22Rv1 (cell line): Measurements from ENCODE around the gene MAGI1.

Experiments used
- ZFX ChIP-seq: fragments of 450-650 bp; IDR thresholded peaks from 2 replicates; pipeline ENCODE4 v1.6.1; 2017; ENCODE audit warnings: antibody characterized with exemption, borderline replicate concordance
- TF ChIP-seq, protein P1 (sequence below): fragments of 450-650 bp; IDR thresholded peaks from 2 replicates; pipeline ENCODE4 v1.5.1; 2017; ENCODE audit warnings: mild to moderate bottlenecking

DNA sequence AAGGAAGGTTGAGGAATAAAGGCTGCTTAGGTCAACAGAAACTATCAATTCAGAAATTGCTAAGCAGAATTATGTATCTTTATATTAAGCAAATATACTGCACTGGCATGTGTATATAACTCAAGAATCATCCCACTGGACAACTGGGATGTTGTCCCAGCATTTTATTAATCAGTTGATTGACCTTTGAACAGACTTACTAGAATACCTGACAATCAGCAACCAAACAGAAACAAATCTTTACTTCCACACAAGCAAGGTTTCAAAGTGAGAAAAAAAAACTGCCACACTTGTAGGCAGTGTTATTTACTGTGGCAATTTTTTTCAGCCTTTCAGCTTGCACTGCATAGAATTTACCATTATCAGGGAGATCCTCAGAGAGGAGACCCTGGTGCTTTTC lies 218.8 kb downstream of the MAGI1 start:
- TF ChIP-seq, protein P1, sequence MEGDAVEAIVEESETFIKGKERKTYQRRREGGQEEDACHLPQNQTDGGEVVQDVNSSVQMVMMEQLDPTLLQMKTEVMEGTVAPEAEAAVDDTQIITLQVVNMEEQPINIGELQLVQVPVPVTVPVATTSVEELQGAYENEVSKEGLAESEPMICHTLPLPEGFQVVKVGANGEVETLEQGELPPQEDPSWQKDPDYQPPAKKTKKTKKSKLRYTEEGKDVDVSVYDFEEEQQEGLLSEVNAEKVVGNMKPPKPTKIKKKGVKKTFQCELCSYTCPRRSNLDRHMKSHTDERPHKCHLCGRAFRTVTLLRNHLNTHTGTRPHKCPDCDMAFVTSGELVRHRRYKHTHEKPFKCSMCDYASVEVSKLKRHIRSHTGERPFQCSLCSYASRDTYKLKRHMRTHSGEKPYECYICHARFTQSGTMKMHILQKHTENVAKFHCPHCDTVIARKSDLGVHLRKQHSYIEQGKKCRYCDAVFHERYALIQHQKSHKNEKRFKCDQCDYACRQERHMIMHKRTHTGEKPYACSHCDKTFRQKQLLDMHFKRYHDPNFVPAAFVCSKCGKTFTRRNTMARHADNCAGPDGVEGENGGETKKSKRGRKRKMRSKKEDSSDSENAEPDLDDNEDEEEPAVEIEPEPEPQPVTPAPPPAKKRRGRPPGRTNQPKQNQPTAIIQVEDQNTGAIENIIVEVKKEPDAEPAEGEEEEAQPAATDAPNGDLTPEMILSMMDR: no peak
- no peak for TF ChIP-seq ZFX
